ENCODE results near the gene DAB2IP.

GRCh38 chr9:121725008-121725775, 73.8 kb downstream of the DAB2IP start:
- no peak for TF ChIP-seq CTCF (conservative IDR thresholded peaks at IDR 0.05; ENCODE audit: low read depth, low read length)
- TF ChIP-seq EZH2phosphoT487 (IDR thresholded peaks at IDR 0.05; ENCODE audit: borderline replicate concordance, low read length), result no peak

Measured in PC-3 (cell line).